ENCODE measurements around the gene NGEF.

Gene NGEF

DNA sequence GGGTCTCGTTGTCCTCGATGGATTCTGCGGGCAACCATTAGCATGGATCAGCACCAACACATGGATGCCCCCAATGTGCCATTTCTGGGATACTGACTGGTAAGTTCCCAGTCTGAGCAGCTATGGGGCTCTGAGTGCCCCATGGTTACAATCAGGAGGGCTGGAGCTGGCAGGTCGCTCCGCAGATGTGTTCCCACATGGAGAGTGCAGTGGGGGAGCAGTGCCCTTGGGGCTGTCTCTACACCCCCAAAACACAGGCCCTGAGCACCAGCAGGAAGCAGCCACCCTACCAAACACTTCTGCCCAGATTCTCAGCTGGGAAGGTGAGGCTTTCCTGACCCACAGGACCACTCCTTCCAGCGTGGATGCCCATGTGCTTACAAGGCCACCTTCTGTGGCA lies 8.0 kb downstream of the NGEF start:
- TF ChIP-seq, protein P1, sequence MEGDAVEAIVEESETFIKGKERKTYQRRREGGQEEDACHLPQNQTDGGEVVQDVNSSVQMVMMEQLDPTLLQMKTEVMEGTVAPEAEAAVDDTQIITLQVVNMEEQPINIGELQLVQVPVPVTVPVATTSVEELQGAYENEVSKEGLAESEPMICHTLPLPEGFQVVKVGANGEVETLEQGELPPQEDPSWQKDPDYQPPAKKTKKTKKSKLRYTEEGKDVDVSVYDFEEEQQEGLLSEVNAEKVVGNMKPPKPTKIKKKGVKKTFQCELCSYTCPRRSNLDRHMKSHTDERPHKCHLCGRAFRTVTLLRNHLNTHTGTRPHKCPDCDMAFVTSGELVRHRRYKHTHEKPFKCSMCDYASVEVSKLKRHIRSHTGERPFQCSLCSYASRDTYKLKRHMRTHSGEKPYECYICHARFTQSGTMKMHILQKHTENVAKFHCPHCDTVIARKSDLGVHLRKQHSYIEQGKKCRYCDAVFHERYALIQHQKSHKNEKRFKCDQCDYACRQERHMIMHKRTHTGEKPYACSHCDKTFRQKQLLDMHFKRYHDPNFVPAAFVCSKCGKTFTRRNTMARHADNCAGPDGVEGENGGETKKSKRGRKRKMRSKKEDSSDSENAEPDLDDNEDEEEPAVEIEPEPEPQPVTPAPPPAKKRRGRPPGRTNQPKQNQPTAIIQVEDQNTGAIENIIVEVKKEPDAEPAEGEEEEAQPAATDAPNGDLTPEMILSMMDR (conservative IDR thresholded peaks at IDR 0.05; ENCODE audit: low read length) = no peak
- H3K4me3 ChIP-seq (ENCODE audit: low read length) = no peak overlapping the region
- DNase-seq (ENCODE audit: low read depth) = no peak

DNA sequence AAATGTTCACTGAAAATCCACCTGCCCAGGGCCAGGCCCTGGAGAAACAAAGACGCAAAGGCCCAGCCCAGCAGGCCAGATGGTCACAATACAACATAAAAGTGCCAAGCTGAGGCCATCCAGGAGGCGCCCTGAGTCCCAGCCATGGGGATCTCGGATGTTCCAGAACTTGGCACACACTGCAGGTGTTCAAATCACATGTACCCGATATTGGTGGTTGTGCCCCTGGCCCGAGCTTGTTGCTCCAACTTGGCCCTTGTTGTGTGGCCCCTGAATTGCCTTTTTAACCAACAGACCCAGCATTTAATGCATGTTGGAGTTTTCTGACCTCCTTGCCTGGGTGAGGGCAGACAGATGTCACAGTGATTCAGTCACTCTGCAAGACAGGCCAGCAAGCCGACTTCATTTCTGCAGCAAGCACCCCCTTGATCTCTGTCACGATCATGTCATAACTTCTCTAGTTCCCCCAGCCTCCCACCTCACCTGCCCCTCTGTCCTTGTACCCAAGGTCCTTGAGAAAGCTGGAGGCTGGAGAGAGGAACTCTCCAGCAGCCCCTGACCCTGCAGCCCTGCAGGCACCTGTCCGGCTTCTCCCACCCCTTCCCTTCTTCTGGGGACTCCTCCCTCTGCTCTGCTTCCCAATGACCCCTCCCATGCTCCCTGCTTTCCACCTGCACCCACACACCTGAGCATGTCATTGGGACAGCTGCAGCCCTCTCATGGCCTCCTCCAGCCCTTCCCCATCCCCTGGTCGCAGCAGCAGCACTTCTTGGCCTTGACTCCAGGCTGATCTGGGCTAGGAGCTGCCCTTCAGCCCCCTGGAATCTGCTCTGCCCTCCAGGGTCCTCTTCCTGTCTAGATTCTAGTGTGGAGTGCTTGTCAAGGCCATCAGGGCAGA lies 9.1 kb downstream of the NGEF start:
- DNase-seq (ENCODE audit: low read depth) = no peak
- TF ChIP-seq, protein P1 (conservative IDR thresholded peaks at IDR 0.05; ENCODE audit: low read length) = no peak
- H3K4me3 ChIP-seq (ENCODE audit: low read length) = no peak overlapping the region

DNA sequence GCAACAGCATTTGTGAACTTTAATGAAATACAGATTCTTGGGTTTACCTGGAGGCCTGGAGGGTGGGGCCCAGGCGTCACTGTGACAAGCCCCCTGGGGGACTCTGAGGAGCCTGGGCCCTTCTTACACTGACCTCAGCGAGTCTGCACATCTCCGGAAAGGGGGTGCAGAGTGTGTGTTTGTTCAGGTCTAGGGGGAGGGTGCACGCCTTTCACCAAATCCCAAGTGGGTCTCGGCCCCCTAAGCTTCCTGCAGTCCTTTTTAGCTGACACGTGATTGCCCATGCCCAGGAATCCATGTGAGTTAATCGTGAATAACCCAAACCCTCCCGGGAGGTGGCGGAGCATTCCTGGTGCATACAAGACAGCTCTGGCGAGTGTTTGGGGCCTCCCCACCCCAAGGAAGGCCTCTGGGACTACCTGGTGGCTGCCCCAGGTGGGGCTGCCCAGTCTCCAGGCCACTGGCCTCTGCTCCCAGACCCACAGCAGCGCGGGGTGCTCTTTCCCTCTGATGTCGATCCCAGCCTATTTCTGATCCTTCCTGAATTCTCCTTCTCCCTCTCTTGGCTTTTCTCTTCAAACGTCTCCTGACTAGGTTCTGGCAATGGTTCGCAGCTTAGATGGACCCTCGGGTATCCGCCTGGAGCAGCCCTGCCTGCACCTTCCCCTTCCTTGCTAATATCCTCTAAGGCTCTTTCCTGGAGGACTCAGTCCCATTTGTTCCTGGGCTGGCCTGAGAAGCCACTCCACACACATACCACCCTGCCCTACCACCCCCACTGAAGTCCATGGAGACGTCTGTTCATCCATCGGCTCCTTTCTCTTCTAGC lies 10.0 kb downstream of the NGEF start:
- no peak overlapping the region for H3K4me3 ChIP-seq (ENCODE audit: low read length)
- TF ChIP-seq, protein P1 (conservative IDR thresholded peaks at IDR 0.05; ENCODE audit: low read length) = no peak
- no peak for DNase-seq (ENCODE audit: low read depth)

DNA sequence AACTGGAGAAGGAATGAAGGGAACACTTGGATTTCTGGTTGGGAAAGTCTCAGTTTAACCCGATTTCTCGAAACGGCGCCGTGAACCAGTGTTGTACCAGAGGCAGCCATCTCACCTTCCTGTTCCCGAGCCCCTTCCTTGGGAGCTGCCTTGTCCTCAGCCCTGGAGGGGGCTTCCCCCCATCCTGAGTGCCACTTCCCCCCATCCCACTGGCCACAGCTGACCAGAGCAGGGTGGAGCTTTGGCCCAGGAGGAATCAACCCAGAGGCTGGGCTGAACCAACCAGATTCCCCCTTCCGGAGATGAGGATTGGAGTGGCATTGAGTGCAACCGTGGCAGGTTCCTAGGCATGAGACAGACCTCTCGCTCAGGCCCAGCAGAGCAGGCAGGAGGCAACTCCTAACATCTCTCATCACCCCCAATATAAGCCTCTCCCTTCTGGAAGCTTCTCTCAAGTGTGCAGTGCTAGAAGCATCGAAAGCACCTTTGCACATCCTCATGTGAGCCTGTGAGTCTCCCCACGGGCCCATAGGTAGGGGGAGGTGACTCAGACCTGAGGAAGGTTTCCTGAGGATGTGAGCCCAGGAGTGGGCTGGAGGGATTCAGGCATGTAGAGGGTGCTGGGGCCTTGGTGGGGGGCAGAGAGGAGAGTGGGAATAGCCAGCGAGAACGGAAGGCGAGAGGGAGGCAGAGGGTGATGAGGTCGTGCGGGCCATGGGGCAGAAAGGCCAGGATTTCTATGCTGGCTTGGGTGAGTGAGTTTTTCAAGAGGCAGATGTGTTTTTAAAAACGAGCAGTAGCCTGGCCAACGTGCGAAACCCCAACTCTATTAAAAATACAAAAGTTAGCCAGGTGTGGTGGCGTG lies 11.9 kb downstream of the NGEF start:
- H3K4me3 ChIP-seq (ENCODE audit: low read length) = no peak overlapping the region
- TF ChIP-seq, protein P1 (conservative IDR thresholded peaks at IDR 0.05; ENCODE audit: low read length) = no peak

DNA sequence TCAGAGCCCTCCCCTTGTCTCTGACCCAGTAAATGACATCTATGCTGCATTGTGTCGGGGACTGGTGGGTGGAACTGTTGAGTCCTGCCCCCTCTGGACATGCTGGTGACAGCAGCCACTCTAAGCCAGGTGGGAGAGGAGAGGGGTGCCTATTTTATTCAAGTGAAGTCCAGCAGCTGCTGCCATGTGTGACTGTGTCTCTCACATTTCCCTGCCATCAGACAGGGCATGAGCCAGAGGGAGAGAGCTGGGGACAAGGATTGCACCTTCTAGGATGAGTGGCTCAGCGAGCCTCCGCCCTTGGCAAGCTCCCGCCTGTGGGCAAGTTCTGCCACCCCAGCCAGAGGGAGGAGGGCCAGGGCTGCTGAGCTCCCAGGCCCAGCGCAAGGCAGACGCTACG lies 13.7 kb downstream of the NGEF start:
- no peak overlapping the region for H3K4me3 ChIP-seq (ENCODE audit: low read length)
- no peak for DNase-seq (ENCODE audit: low read depth)
- TF ChIP-seq, protein P1 (conservative IDR thresholded peaks at IDR 0.05; ENCODE audit: low read length) = no peak

More for the DNA sequence above, 11.9 kb downstream of the NGEF start:
- no peak for DNase-seq (ENCODE audit: low read depth)

DNA sequence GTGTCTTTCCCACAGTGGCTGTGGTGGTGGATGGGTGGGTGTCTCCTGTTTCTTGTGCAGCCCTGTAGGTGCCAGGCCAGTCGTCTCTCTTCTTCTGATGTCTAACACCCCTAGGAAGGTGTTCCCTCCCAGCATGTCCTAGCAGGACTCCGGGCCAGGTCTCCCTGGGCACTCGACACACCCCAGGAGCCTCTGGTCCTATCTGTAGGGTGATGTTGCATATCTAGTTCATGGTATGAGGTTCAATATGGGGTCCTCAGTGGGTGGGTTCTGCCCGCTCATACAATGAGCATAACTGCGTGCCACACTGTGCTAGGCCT lies 14.4 kb downstream of the NGEF start:
- TF ChIP-seq, protein P1 (conservative IDR thresholded peaks at IDR 0.05; ENCODE audit: low read length) = no peak
- no peak overlapping the region for H3K4me3 ChIP-seq (ENCODE audit: low read length)
- no peak for DNase-seq (ENCODE audit: low read depth)

Measured in AG10803 (cell line).